Limb (tissue), 2 donors: ENCODE measurements around the gene CPNE8.

Source experiments
- DNase-seq, 2 donors: peaks; one replicate each; pipeline ENCODE4 v3.0.0-alpha.2; 2016; ENCODE audit errors: extremely low spot score in 2 of 2

CPNE8 gene

DNA sequence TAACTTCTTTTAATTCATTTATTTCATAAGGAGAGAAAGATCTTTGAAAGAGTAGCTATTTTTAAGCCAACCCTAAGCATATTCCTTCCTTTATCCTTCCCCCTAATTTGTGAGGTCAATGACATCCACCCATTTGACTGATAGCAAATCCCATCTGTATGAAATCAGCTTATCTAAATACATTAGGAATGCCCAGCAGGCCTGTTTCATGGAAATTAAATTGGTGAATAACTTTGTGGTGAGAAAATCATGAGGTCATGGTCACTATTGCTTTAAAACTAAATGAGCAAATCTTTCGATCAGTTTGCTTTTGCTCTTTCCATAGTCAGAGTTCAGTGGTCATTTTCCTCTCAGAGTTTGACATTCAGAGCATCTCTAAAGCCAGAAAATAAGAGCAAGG is 256.6 kb downstream of the CPNE8 start:
- DNase-seq: no peak

GRCh38 chr12:38646146-38646545 is 259.2 kb downstream of the CPNE8 start:
- no peak for DNase-seq

DNA sequence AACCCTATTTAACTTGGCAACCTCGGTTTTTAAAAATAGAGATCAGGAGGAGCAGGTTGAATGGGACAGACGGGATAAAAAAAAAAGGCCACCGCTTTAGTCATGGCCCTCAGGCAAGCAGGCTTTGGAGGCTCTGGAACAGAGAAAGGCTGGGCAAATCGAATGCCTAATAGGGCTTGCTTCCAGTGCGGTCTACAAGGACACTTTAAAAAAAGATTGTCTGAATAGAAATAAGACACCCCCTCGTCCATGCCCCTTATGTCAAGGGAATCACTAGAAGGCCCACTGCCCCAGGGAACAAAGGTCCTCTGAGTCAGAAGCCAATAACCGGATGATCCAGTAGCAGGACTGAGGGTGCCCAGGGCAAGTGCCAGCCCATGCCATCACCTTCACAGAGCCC is 265.8 kb downstream of the CPNE8 start:
- DNase-seq: no peak

DNA sequence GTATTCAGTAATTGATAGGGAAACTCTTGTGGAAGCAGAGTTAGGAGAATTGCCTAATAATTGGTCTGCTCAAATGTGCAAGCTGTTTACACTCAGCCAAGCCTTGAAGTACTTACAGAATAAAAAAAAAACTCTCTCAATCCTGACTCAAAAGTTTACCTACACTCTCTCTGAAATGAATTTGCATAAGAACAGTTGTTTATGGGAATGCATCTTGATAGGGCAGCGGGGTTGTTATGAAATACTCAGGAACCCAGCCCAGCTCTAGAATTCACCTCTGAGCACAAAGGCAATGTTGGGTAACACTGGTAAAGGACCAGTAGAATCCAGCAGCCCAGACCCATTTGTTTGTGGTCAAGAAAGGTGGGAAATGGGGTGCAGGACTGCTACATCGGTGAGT is 267.0 kb downstream of the CPNE8 start:
- DNase-seq: no peak

GRCh38 chr12:38633511-38633910 is 271.9 kb downstream of the CPNE8 start:
- no peak for DNase-seq

- DNase-seq: no peak
Measured at GRCh38 chr12:38629064-38629463, 276.3 kb downstream of the CPNE8 start.

DNA sequence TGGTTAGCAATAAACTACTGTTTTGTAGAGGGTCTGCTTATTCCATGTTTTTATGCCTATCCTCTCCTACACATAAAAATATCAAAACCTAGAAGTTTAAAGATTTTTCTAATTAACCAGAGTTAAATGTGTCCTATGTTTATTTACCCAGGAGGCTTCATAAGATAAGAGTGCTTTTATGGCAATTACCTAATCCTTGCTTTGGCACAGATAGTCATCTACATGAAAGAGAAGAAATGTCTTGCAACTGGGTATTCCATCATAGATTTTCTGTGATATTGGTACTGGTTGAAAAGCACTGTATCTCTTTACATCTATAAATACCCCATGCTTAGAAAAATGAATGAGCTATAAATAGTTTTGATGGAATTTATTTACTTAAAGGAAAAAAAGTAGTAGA is 277.1 kb downstream of the CPNE8 start:
- DNase-seq: no peak

DNA sequence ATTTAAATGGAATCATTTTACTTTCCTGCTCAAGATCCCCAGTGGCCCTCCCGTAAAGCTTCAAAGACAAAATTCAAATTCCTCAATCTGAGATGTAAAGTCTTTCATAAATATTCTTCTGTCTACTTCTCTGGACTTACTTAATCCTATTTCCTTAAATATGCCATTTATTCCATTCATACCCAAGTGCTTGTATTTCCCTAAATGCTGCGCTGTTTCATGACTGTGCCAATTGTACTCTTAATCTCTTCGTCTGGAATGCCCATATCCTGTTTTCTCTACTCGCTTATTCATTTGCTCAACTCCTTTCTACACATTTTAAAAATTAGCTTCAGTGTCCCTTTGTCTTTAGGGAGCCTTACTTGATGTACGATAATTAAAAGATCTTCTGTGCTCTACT is 280.1 kb downstream of the CPNE8 start:
- no peak for DNase-seq

- DNase-seq: no peak
Measured at GRCh38 chr12:38614171-38614570, 291.2 kb downstream of the CPNE8 start.

DNA sequence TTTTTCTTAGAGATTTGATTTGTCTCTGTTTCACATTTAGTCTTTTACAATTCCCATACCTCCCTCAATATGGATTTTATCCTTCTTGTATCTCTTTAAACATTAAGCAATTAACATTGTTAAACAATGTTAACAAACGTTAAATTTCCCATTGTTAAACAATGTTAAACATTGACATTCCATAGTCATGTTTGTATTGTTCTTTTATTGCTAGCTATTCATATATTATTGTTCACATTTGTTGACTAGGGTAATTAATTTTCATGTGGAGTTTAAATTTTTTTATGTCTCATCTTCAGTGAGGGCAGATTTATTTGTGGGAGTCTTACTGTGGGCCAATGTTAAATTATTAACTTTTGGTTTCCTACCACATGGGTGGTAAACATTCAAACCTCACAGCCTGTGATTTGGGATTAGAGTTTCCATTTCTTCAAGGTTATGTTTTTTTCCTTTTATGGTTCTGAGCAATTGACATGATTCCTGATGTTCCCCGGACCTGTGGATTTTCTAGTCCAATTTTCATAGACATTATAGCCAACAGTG is 294.5 kb downstream of the CPNE8 start:
- DNase-seq: no peak

- DNase-seq: no peak
Measured at GRCh38 chr12:38607295-38607694, 298.1 kb downstream of the CPNE8 start.
